GM12872 (cell line): ENCODE measurements around the gene DOCK10.

Source experiments
- CTCF ChIP-seq: IDR thresholded peaks from 3 replicates; pipeline ENCODE4 v1.5.1; 2011; ENCODE audit warnings: low read depth, mild to moderate bottlenecking, low read length, moderate library complexity; ENCODE audit not compliant: insufficient read depth

Gene DOCK10

GRCh38 chr2:225032246-225032645 is 10.0 kb downstream of the DOCK10 start:
- no peak for TF ChIP-seq CTCF

- TF ChIP-seq CTCF: no peak
Measured at GRCh38 chr2:225031599-225031998, 10.7 kb downstream of the DOCK10 start.

DNA sequence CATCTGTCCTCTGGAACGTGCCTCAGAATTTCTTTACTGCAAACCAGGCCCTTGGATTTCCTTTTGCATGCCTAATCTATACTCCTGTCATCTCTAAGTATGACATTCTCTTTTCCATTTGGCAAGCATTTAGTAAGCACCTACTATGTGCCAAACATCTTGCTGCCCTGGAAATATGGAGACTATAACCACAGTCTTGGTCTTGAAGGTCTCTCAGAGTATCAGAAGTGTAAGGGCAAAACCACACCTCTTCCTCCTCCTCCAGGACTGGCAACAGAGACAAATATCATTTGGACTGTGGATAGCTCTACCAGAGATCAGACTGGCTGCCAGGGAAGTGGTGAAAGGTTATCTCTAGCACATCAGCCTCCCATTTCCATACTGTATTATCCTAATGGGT is 11.4 kb downstream of the DOCK10 start:
- no peak for TF ChIP-seq CTCF

- TF ChIP-seq CTCF: no peak
Measured at GRCh38 chr2:225030203-225030602, 12.1 kb downstream of the DOCK10 start.

DNA sequence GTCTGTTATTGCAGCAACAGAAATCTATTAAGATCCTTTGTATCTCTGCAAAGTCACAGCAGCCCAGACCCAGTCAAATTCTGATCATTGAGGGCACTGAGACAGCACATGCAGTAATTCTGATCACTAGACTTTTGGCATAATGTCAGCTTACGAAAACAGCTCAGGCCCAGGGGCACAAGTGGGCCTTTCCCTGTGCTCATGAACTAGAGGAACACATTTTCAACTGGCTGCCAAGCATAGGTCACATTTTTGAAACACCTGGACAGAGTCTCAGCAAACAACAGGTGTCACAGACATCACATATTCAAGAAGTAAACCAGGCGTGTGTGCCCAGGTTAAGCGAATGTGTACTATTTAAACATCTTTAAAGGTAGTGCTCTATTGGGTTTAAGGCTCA is 13.7 kb downstream of the DOCK10 start:
- no peak for TF ChIP-seq CTCF

DNA sequence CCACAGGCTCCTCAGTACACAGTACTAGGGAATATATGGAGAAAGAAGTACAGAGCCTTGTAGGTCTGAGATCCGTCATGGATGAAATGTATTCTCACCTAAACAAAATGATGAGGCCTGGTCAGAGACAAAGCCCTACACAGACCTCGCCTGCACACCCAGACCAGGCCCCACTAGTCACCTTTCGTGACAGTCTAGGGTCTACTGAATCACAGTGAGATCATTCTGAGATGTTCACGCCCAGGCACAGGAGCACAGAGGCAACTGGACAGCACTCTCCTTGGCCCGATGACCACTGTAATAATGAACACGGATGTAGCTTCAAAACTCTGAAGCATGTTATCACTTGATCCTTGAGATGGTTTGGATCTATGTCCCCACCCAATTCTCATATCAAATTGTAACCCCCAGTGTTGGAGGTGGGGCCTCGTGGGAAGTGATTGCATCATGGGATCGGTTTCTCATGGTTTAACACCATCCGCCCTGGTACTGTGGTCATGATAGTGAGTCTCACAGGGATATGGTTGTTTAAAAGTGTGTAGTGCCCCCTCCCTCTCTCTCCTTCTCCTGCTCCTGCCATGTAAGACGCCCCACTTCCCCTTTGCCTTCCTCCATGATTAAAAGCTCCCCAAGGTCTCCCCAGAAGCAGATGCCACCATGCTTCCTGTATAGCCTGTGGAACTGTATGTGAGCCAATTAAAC is 15.1 kb downstream of the DOCK10 start:
- no peak for TF ChIP-seq CTCF

- no peak for TF ChIP-seq CTCF
Measured at GRCh38 chr2:225025917-225026571, 16.2 kb downstream of the DOCK10 start.
